Muscle layer of colon (tissue), 2 donors: ENCODE results near the gene DUSP3.

Experiments used
- H3K27ac ChIP-seq: one replicate; pipeline ENCODE4 v1.7.0; 2013; ENCODE audit warnings: low read depth, mild to moderate bottlenecking, low read length, moderate library complexity
- H3K27me3 ChIP-seq, 2 donors: one replicate each; pipeline ENCODE4 v1.7.0; 2013; ENCODE audit warnings: low read length in 2 of 2, mild to moderate bottlenecking in 2 of 2; ENCODE audit not compliant: insufficient read depth in 2 of 2, control insufficient read depth in 1 of 2
- H3K36me3 ChIP-seq: one replicate; pipeline ENCODE4 v1.7.0; 2013; ENCODE audit warnings: mild to moderate bottlenecking, low read length; ENCODE audit not compliant: insufficient read depth
- H3K4me1 ChIP-seq: one replicate; pipeline ENCODE4 v1.7.0; 2013; ENCODE audit warnings: mild to moderate bottlenecking, low read length; ENCODE audit not compliant: insufficient read depth
- H3K4me3 ChIP-seq, 2 donors: one replicate each; pipeline ENCODE4 v1.7.0; 2013; ENCODE audit warnings: low read length in 2 of 2, low read depth in 1 of 2, mild to moderate bottlenecking in 1 of 2, moderate library complexity in 1 of 2
- H3K9ac ChIP-seq: one replicate; pipeline ENCODE4 v1.7.0; 2013; ENCODE audit warnings: low read length
- H3K9me3 ChIP-seq: one replicate; pipeline ENCODE4 v1.7.0; 2013; ENCODE audit warnings: mild to moderate bottlenecking, low read length
- donor health status: abdominal sarcoma.
- donor health status: Adenocarcinoma of cecum.

The DUSP3 gene

DNA sequence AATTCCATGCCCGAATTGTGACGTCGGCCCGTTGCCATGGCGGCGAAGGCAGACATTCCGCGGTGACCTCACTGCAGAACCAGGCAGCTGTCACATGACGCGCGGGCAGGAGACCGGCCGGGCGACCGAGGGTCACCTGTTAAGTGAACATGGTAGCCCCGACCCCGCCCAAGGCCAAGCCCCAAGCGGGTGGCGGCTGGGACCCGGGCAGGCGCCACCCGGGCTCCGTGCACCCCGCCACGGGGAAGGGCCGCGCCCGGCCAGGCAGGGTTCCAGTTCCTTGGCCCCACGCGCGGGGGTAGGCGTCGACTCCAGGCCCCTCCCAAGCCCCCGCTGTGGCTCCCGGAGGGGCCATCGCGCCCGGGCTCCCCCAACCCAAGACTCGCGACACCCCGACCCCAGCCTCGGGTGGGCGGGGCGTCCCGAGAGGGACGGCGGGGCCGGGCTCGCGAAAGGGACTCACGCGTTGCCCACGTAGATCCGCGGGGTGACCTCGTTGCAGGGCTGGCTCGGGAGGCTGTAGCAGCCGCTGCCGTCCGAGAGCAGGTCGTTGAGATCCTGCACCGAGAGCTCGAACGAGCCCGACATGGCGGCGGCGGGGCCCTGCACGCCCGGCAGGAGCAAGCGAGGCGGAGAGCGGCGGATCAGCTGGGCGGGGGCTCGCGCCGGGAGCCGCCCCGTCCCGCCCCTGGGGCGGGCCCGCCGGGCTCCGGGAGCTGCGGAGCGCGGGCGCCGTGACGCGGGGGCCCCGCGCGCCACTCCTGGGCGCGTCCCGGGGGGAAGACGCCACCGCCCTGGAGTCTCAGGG, at the start of gene DUSP3:
DUSP3 (minus strand) TSS at position 641 of the 808 bp plus-strand sequence; CDS start at position 588, 53 bp downstream.
- Histone ChIP-seq H3K27me3 (no peaks in the 10 kb centered on the region), H3K27ac (peak within 1 kb of the TSS; percentile 98), H3K9me3 (no peaks in the 10 kb centered on the region), H3K36me3 (peaks cover 22% of the 10 kb centered on the region), H3K4me3 (peak within 1 kb of the TSS; percentile 70 to 93), H3K4me1 (peaks cover 33% of the 10 kb centered on the region), H3K9ac (peak within 1 kb of the TSS; percentile 81)

DNA sequence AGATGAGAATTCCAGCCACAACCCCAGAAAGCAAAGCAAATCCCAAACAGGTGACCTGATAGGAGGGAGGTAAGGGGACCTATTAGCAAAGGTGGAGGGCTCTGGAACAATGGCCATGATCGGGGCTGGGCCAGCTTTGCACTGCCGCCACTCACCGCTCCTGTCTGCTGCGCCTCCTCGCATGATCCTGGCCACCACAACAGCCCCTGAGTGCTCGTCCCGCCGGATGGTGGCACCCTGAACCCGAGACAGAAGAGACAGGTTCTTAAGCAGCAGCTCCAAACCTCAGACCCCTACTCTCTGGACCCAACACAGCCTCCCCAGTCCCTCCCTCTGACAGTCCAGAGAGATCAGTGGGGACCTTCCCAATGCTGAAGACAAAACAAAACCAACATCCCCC, 48.8 kb upstream of the DUSP3 start:
- Histone ChIP-seq H3K36me3 (peaks cover 39% of the 10 kb centered on the region), H3K9ac (no peak overlapping the region)

DNA sequence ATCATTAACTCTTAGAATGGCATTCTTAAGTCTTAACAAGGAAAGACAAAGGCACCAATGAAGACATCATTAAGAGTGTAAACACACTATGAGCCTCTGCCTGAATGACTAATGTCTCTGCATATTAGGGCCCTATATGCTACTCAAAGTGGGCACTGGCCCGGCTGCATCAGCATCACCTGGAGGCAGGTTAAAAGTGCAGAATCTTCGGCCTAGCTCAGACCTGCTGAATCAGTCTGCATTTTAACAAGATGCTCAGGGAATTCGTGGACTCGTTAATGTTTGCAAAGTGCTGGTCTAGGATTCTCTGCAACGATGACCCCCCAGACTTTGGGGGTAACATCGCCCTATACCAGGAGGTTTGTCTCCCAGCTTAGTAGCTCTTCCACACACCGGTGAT, 47.4 kb upstream of the DUSP3 start:
- Histone ChIP-seq H3K27me3 (no peaks in the 10 kb centered on the region), H3K4me1 (no peaks in the 10 kb centered on the region), H3K27ac (no peak overlapping the region), H3K4me3 (no peak overlapping the region), H3K9me3 (no peaks in the 10 kb centered on the region), H3K9ac (no peak overlapping the region), H3K36me3 (peaks cover 39% of the 10 kb centered on the region)

More for the DNA sequence above, 48.8 kb upstream of the DUSP3 start:
- Histone ChIP-seq H3K27me3 (no peaks in the 10 kb centered on the region), H3K4me1 (peaks cover 7% of the 10 kb centered on the region), H3K9me3 (no peaks in the 10 kb centered on the region), H3K4me3 (no peak overlapping the region), H3K27ac (no peak overlapping the region)

DNA sequence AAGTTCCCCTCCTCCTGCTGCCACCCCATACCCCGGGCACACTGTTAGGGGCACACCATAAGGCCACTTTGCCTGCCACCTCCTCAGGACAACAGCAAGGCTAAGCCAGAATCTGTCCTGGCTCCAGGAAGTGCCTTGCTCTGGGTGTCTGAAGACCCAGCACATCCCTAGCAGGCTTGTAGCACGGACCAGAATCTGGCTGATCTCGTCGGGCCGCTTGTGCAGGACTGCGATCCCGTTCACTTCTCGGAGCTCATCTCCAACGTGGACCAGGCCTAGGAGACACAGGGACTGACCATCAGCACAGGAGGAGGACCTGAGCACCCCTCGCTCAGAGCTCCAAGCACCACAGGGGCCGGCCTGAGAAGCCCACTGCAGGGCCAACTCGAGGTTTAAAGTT, 46.8 kb upstream of the DUSP3 start:
- H3K27me3 ChIP-seq = no peaks in the 10 kb centered on the region
- H3K36me3 ChIP-seq = peaks cover 36% of the 10 kb centered on the region
- no peak overlapping the region for H3K9ac ChIP-seq
- H3K27ac ChIP-seq = no peak overlapping the region
- no peaks in the 10 kb centered on the region for H3K4me1 ChIP-seq
- no peak overlapping the region for H3K4me3 ChIP-seq
- H3K9me3 ChIP-seq = no peaks in the 10 kb centered on the region

DNA sequence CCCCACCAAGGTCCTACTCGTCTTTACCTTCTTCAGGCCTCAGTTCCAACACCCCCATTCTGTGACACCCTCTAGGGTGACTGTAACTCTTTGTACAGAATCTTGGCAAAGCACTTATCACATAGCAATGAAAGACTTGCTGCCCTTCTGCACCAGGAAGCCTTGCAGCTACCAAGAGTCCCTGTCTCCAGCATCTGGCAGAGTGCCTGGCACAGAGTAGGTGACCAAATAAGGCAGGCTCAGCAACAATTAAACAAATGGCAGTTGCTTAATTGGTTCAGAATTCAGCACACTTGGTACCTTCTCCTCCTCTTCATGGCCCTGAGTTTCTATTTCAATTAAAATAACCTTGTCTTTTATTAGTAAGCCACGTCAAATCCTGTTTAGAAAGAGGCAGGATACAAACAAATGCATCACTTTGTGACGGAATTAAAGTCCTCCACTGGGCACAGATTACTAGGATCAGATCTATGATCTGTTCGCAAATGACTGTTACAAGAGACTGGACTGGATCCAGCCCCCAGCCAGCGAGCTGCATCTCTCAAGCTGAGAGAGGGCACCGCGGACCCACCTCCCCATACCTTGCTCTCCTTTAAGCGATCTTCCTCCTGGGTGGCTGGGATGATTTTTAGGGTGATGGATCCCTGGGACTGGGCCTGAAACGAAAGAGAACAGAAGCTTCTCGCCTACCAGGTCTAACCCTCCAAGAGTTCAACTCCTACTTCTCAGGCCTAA, 44.7 kb upstream of the DUSP3 start:
- Histone ChIP-seq H3K36me3 (peaks cover 30% of the 10 kb centered on the region), H3K27ac (no peak overlapping the region), H3K9ac (no peak overlapping the region), H3K4me1 (no peaks in the 10 kb centered on the region), H3K4me3 (no peak overlapping the region), H3K27me3 (no peaks in the 10 kb centered on the region), H3K9me3 (no peaks in the 10 kb centered on the region)

DNA sequence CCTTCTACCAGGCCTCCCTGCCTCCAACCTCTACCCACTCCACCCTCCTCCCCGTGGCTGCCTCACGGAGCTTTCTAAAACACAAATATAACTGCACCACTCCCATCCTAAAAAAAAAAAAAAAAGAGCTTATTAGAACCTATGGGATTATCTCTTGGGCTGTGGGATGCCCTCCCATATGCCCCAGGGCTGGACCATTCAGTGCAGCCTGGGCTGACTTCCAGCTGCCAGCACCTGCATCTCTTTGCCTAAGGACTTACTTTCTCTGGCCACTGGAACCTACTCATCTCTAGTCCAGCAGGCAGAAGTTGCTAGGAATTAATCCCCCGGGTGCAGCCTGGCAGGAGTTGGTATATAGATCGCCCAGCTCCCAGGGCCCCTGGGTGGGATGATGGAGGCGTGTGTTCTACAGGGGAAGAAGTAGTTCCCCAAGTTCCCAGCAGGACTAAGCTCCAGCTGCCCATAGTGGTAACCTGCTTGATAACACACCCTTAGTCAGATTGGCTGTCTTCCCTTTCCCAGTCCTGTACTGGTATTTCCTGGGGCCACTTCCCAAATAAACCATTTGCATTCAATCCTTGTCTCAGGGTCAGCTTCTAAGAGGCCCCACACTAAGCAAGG, 43.9 kb upstream of the DUSP3 start:
- H3K4me3 ChIP-seq = no peak overlapping the region
- H3K36me3 ChIP-seq = peaks cover 25% of the 10 kb centered on the region
- no peaks in the 10 kb centered on the region for H3K27me3 ChIP-seq
- no peak overlapping the region for H3K27ac ChIP-seq
- no peak overlapping the region for H3K9ac ChIP-seq
- H3K9me3 ChIP-seq = no peaks in the 10 kb centered on the region
- H3K4me1 ChIP-seq = no peaks in the 10 kb centered on the region

DNA sequence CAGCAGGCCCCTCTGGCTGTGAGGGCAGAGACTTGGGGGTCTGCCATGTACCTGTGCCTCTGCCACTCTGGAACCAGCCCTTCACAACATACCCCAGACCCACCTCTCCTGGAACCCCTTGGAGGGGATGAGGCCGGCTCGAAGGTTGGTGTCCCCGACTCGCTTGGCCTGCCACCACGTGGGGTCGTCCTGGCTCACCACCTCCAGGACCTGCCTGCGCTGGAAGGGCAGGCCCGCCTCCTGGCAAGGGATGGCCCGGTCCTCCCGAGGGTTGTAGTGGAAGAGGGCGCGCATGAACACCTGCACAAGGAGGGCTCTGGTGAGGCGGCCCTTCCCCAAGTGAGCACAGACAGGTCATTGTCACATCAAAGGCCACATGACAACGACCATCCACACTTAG, 42.0 kb upstream of the DUSP3 start:
- Histone ChIP-seq H3K27ac (no peak overlapping the region), H3K4me1 (no peaks in the 10 kb centered on the region), H3K27me3 (no peaks in the 10 kb centered on the region), H3K9ac (no peak overlapping the region), H3K36me3 (peaks cover 16% of the 10 kb centered on the region), H3K4me3 (no peak overlapping the region), H3K9me3 (no peaks in the 10 kb centered on the region)

DNA sequence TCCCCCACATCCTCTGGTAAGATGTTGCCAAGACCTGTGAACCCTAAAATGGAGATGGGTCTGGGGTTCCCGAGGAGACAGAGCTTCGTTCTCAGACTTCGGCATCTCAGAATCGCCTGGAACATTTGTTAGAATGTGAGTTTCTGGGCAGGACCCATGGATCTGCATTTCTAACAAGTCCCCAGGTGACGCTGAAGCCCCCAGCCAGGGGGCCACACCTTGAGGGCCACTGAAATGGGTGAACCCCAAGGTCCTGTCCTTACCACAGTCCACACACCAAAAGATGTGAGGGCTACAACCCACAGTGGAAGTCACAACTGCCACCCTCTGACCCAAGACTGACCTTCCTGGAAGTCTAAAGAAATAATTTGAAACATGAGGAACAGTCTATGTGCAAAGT, 40.2 kb upstream of the DUSP3 start:
- peaks cover 13% of the 10 kb centered on the region for H3K36me3 ChIP-seq

DNA sequence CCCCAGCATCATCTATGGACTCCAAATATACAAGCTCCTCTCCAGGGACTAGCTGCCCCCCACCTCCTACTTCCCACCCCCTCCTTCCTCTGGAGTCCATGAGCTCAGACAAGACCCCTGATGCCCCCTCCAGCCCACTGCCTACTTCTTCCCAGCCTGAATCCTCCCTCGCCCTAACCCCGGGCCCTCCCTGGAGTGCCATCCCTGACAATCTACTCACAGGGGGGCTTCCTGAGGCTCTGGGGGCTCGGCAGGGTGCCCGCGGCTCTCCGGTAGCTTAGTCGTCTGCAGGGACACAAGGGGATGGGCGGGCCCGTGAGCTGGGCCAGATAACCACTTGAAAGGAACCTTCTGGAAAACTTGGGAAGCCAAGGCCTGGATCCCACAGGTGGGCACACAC, 39.0 kb upstream of the DUSP3 start:
- H3K4me3 ChIP-seq = no peak overlapping the region
- H3K27me3 ChIP-seq = no peaks in the 10 kb centered on the region
- H3K9me3 ChIP-seq = no peaks in the 10 kb centered on the region
- no peak overlapping the region for H3K9ac ChIP-seq
- no peak overlapping the region for H3K27ac ChIP-seq
- no peaks in the 10 kb centered on the region for H3K4me1 ChIP-seq
- H3K36me3 ChIP-seq = peaks cover 24% of the 10 kb centered on the region

More for the DNA sequence above, 40.2 kb upstream of the DUSP3 start:
- Histone ChIP-seq H3K4me1 (no peaks in the 10 kb centered on the region), H3K27me3 (no peaks in the 10 kb centered on the region), H3K4me3 (no peak overlapping the region), H3K27ac (no peak overlapping the region), H3K9ac (no peak overlapping the region), H3K9me3 (no peaks in the 10 kb centered on the region)

DNA sequence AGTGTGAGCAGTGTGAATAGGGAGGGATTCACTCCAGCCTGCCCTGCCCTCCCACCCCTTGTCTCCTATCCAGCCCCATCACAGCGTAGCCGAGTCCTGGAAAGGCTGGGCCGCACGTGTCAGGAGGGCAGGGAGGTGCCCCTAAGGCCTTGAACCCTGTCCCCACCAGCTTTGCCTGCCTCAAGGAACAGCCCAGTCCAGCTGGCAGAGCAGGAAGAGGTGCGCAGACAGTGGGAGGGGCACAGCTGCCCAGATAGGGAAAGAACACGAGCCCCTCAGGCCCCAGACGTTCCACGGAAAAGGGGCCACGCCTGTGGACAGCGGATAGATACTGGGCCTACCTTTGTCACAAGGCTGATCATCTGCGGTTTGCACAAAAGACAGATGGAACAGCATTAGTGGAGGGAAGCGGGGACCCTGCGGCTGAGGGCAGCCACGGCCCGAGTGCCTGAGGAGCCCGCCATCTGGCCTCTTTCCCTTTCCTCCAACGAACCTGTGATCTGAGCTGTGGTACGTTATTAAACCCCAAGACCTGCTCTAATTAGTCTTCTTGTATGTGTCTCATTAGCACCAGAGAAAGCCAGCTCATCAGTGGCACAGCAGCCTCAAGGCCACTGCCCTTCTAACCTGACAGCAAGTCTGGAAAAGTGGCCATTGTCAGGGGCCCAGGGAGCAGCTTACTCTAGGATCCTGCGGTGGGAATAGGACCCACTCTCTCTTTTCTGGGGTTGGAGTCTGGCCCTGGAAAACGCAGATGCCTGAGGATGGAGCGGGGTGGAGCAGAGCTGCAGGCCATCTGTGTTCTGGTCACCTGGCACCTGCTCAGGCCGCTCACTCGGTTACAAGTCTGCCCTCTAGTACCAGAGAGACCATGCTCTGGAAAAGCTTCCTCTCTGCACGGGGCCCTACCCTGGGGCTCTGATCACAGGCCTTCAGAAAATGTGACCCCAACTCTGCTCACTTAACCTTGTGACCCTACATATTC, 37.9 kb upstream of the DUSP3 start:
- no peak overlapping the region for H3K9ac ChIP-seq
- peaks cover 30% of the 10 kb centered on the region for H3K36me3 ChIP-seq
- H3K27me3 ChIP-seq = no peaks in the 10 kb centered on the region
- H3K9me3 ChIP-seq = no peaks in the 10 kb centered on the region
- H3K27ac ChIP-seq = no peak overlapping the region
- no peak overlapping the region for H3K4me3 ChIP-seq
- H3K4me1 ChIP-seq = no peaks in the 10 kb centered on the region
